ENCODE results near the gene MAPRE2. TPM values are rescaled to one million over a fixed set of nuclear protein-coding genes. Genes with fewer than 3 reads are reported as not detected.

The MAPRE2 gene
- total RNA-seq, 2 experiments from 2014 or later = 70.7 to 72.7 TPM

GRCh38 chr18:35050028-35050546 lies 8.9 kb downstream of the MAPRE2 start:
- no peaks in the 10 kb centered on the region for H3K27me3 Mint-ChIP-seq
- TF ChIP-seq CTCF (IDR thresholded peaks at IDR 0.05) = no peak
- intact Hi-C loops (cut with micrococcal nuclease) = no loop called here
- H3K9me3 Mint-ChIP-seq = peaks cover 5% of the 10 kb centered on the region
- H3K27ac Mint-ChIP-seq = peak overlapping the region; percentile 91
- CTCF ChIA-PET = interaction anchor here (1.1 to 1.7 kb wide), 4 partner anchors 9 to 22 kb away, joined by 3 to 7 read pairs (median 4); partner anchors contain the start of gene MAPRE2
- DNase-seq = no peak
- H3K4me1 Mint-ChIP-seq (ENCODE audit: low read depth) = peaks cover 76% of the 10 kb centered on the region
- H3K4me3 Mint-ChIP-seq = peak overlapping the region; percentile 61
- POLR2A ChIA-PET = interaction anchor here (0.9 to 1.3 kb wide), 2 partner anchors 10 kb away, joined by 3 to 4 read pairs; partner anchors contain the start of gene MAPRE2
- H3K36me3 Mint-ChIP-seq (ENCODE audit: low read depth) = peaks cover 22% of the 10 kb centered on the region
- peak; percentile 71 for ATAC-seq

GRCh38 chr18:35050705-35051195 lies 9.5 kb downstream of the MAPRE2 start:
- Mint-ChIP-seq H3K9me3 (peaks cover 5% of the 10 kb centered on the region), H3K4me1 (ENCODE audit: low read depth) (peaks cover 75% of the 10 kb centered on the region), H3K27ac (peak overlapping the region; percentile 62), H3K36me3 (ENCODE audit: low read depth) (peaks cover 24% of the 10 kb centered on the region), H3K27me3 (no peaks in the 10 kb centered on the region), H3K4me3 (no peak overlapping the region)
- ChIA-PET CTCF (interaction anchor here (1.2 to 1.8 kb wide), 4 partner anchors 9 to 25 kb away, joined by 3 to 7 read pairs (median 5); partner anchors contain the start of gene MAPRE2), POLR2A (interaction anchor here (1.1 to 1.3 kb wide), 2 partner anchors 9 to 10 kb away, joined by 3 to 5 read pairs; no protein-coding TSS in a partner anchor)
- ATAC-seq (no peak), DNase-seq (no peak)
- no peak for TF ChIP-seq CTCF (IDR thresholded peaks at IDR 0.05)
- intact Hi-C loops (cut with micrococcal nuclease) = no loop called here

- H3K9me3 Mint-ChIP-seq = peaks cover 5% of the 10 kb centered on the region
- no peak for DNase-seq
- TF ChIP-seq CTCF (IDR thresholded peaks at IDR 0.05) = no peak
- POLR2A ChIA-PET = interaction anchor here (1.1 to 1.3 kb wide), 2 partner anchors 10 to 11 kb away, joined by 3 to 5 read pairs; no protein-coding TSS in a partner anchor
- no peak for ATAC-seq
- no peak overlapping the region for H3K4me3 Mint-ChIP-seq
- no peaks in the 10 kb centered on the region for H3K27me3 Mint-ChIP-seq
- H3K4me1 Mint-ChIP-seq (ENCODE audit: low read depth) = peaks cover 69% of the 10 kb centered on the region
- CTCF ChIA-PET = interaction anchor here (1.0 to 1.8 kb wide), 5 partner anchors 8 to 92 kb away, joined by 3 to 7 read pairs (median 5); no protein-coding TSS in a partner anchor
- no peak overlapping the region for H3K27ac Mint-ChIP-seq
- intact Hi-C loops (cut with micrococcal nuclease) = no loop called here
- H3K36me3 Mint-ChIP-seq (ENCODE audit: low read depth) = peaks cover 26% of the 10 kb centered on the region
Observed at GRCh38 chr18:35051641-35052377, 10.6 kb downstream of the MAPRE2 start.

- H3K36me3 Mint-ChIP-seq (ENCODE audit: low read depth) = peaks cover 16% of the 10 kb centered on the region
- POLR2A ChIA-PET = no interaction called here
- intact Hi-C loops (cut with micrococcal nuclease) = no loop called here
- H3K9me3 Mint-ChIP-seq = no peaks in the 10 kb centered on the region
- H3K27ac Mint-ChIP-seq = no peak overlapping the region
- TF ChIP-seq CTCF (IDR thresholded peaks at IDR 0.05) = no peak
- no peak for DNase-seq
- no peak overlapping the region for H3K4me3 Mint-ChIP-seq
- CTCF ChIA-PET = no interaction called here
- H3K27me3 Mint-ChIP-seq = no peaks in the 10 kb centered on the region
- H3K4me1 Mint-ChIP-seq (ENCODE audit: low read depth) = peaks cover 62% of the 10 kb centered on the region
- ATAC-seq = no peak
Observed at GRCh38 chr18:35054401-35054800, 13.2 kb downstream of the MAPRE2 start.

- Mint-ChIP-seq H3K27me3 (no peaks in the 10 kb centered on the region), H3K9me3 (no peaks in the 10 kb centered on the region), H3K4me3 (no peak overlapping the region), H3K4me1 (ENCODE audit: low read depth) (peaks cover 59% of the 10 kb centered on the region), H3K27ac (no peak overlapping the region), H3K36me3 (ENCODE audit: low read depth) (peaks cover 16% of the 10 kb centered on the region)
- CTCF ChIA-PET = no interaction called here
- no peak for DNase-seq
- intact Hi-C loops (cut with micrococcal nuclease) = no loop called here
- POLR2A ChIA-PET = no interaction called here
- no peak for TF ChIP-seq CTCF (IDR thresholded peaks at IDR 0.05)
- ATAC-seq = no peak
Observed at GRCh38 chr18:35055105-35055504, 13.9 kb downstream of the MAPRE2 start.

Measured in activated CD8-positive, alpha-beta T cell treated with anti-CD3 and anti-CD28 coated beads for 36 hours (primary cell).